ENCODE results near the gene YWHAE. TPM values are rescaled to one million over a fixed set of nuclear protein-coding genes. Genes with fewer than 3 reads are reported as not detected.
"Not testable (repeated sequence)": the region's sequence is repeated elsewhere in the genome, so short reads cannot be mapped to it uniquely, and the experiment has no call there.

Gene YWHAE
- polyA plus RNA-seq, 5 donors = 780 to 913 (median 839) TPM

GRCh38 chr17:1416414-1416813 lies 16.4 kb upstream of the YWHAE start:
- DNase-seq = no peak

DNA sequence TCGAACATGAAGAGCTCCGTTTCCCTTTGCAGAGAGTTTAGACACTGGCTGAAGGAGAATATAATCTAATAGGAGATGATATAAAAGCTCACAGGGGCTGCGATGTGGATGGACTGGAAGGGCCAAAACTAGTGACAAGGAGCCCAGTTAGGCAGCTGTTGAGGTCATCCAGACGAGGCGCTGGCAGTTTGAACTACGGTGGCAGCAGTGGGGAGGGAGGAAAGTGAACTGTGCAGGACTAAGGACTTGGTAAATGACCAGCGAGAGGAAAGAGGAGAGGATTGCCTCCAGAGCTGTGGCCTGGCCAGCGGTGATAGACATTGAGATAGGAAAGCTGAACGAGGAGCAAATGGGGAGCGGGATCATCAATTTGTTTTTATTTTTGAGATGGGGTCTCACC lies 14.6 kb upstream of the YWHAE start:
- DNase-seq = no peak

GRCh38 chr17:1414001-1414574 lies 14.1 kb upstream of the YWHAE start:
- no peak for DNase-seq

DNA sequence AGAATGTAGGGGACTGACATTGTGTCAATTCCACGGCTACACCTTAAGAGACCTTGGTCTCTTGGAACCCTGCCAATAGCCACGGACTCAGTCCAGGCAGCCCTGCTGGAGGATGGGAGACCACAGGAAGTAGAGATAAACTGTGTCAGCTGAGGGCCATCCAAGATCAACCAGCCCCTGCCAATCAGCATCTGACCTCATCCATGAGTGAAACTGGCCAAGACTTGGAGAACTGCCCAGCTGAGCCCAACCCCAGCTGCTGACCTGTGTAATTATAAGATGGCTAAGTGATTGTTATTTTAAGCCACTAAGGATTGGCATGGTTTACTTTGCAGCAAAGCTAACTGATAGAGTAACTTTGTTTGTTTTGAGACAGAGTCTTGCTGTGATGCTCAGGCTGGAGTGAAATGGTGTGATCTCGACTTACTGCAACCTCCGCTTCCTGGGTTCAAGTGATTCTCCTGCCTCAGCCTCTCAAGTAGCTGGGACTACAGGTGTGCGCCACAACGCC lies 13.3 kb upstream of the YWHAE start:
- peak in 1 of 2 donors; percentile 16 for DNase-seq

DNA sequence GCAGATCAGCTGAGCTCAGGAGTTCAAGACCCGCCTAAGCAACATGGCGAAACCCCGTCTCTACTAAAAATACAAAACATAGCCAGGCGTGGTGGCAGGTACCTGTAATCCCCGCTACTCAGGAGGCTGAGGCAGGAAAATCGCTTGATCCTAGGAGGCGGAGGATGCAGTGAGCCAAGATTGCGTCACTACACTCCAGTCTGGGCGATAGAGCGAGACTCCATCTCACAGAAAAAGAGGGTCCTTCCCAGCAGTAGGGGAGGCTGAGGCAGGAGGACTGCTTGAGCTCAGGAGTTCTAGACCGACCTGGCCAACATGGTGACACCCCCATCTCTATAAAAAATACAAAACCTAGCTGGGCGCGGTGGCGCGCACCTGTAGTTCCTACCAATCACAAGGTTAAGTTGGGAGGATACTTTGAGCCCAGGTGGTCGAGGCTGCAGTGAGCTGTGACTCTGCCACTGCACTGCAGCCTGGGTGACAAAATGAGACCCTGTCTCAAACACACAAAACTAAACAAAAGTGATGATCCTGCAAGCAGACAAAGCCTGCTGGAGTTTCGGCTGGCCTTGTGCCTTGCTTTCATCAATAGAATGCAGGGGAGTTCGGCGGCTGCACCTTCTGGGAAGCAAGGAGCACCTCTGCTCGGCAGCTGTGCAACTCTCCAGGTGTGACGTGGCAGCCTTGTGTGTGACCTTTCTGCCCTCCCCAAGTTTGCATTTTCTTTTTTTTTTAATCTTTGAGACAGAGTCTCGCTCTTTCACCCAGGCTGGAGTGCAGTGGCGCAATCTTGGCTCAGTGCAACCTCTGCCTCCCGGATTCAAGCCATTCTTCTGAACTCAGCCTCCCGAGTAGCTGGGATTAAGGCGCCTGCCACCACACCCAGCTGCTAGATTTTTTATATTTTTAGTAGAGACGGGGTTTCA lies 12.4 kb upstream of the YWHAE start:
- no peak for DNase-seq

GRCh38 chr17:1402262-1402586 lies 2.2 kb upstream of the YWHAE start:
- no peak for DNase-seq

DNA sequence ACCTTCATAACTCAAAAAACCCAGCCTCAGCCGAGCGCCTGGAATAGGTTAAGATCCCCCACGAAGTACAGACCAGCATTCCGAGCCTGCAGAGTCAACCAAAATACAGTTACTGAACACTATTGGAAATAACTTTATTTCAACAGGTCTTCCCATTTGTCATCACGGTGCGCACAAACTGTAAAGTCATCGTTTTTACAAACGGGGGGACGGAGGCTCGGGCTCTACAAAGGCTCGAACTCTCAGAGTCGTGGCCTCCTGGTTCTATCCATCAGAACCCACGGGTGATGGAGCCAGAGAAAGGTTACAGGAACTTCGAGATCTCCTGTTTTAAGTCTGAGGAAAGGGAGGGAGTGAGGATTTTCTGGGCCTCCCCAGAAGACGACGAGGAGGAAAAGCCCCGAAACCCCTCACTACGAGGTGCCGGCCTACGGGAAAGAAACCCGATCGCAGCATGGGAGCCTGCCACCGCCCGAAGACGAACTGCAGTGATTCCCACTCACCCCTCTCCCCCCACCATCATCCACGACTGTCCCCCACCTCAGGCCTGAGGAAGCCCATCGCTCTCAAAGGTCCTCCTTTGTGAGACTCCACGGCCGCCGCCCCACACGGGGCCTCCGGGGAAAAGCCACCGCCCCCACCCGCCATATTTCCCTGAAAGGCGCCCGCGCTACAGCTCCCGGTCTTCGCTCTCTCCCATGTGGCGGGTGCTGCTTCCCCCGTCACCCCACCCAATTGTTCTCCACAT lies 917 bp downstream of the YWHAE start:
- DNase-seq = peak; percentile 20 to 38

DNA sequence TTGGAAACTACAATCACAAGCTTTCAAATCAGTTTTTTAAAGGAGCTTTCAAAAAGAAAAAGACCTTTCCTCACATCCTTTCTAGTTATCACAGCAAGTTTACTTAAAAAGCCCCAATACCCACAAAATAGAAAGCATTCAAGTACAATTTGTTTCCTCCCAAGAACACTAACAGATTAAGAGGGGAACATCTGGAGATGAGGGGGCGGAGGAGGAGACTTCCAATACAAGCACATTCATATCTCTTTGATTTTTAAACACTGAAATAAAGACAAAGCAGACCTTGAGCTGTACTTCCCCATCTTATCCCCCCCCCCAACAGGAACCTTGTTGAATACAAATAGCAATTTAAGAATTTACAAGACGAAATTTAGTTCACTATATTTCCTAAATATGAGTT lies 2.0 kb downstream of the YWHAE start:
- no peak for DNase-seq

DNA sequence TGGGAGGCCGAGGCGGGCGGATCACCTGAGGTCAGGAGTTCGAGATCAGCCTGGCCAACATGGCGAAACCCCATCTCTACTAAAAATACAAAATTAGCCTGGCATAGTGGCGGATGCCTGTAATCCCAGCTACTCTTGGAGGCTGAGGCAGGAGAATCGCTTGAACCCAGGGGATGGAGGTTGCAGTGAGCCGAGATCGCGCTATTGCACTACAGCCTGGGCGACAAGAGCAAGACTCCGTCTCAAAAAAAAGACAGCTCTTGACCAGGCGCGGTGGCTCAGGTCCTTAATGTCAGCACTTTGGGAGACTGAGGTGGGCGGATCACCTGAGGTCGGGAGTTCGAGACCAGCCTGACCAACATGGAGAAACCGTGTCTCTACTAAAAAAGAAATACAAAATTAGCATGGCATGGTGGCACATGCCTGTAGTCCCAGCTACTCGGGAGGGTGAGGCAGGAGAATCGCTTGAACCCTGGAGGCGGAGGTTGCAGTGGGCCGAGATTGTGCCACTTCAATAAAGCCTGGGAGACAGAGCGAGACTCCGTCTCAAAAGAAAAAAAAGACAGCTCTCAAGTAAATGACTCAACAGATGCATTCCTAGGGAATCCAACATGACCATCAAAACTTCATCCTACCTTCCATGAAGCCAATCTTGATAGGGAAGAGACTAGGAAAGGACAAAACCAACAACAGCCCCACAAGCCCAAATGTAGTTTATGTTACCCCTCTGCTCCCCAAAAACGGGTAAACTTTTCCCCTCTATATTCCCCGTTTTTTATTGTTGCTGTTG lies 4.0 kb downstream of the YWHAE start:
- not testable (repeated sequence) for DNase-seq

DNA sequence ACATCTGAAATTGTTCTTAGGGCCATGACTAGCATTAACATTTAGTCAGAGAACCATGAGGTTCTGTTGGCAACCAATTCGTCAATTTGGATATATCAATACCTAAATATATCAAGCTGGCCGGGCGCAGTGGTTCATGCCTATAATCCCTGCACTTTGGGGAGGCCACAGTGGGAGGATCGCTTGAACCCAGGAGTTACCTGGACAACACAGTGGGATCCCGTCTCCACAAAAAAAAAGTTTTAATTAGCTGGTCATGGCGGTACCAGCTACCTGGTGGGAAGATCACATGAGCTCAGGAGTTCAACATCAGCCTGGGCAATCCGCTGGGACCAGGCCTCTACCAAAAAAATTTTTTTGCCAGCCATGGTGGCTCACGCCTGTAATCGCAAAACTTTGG lies 8.4 kb downstream of the YWHAE start:
- DNase-seq = no peak

GRCh38 chr17:1390432-1391367 lies 9.3 kb downstream of the YWHAE start:
- no peak for DNase-seq

DNA sequence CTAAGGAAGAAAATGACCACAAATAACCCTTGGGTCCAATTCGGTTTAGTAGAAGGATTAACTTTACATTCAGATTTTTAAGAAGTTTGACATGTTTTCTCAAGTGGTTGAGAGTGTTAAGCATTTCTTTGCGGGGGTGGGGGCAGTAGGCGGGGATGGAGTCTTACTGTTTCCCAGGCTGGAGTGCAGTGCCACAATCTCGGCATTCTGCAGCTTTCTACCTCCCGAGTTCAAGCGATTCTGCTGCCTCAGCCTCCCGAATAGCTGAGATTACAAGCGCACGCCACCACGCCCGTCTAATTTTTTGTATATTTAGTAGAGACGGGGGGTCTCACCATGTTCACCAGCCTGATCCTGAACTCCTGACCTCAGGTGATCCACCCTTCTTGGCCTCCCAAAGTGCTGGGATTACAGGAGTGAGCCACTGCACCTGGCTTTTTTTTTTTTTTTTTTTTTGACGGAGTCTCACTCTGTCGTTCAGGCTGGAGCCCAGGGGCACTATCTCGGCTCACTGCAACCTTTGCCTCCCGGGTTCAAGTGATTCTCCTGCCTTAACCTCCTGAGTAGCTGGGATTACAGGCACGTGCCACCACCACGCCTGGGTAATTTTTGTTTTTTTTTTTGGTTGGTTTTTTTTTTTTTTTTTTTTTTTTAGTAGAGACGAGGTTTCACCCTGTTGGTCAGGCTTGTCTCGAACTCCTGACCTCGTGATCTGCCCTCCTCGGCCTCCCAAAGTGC lies 12.4 kb downstream of the YWHAE start:
- not testable (repeated sequence) for DNase-seq

DNA sequence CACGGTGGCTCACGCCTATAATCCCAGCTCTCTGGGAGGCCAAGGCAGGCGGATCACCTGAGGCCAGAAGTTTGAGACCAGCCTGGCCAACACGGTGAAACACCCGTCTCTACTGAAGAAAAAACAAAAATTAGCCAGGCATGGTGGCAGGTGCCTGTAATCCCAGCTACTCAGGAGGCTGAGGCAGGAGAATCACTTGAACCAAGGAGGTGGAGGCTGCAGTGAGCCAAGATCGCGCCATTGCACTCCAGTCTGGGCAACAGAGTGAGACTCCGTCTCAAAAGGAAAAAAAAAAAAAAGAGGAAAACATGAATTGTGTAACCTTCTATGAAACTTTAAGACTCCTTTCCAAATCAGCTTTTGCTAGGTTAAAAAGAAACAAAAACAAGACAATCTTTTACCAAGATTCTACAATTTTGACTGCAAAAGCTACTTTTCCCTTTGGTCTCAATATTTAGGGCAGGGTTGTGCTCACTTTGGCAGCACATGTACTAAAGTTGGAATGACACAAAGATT lies 13.3 kb downstream of the YWHAE start:
- not testable (repeated sequence) for DNase-seq

GRCh38 chr17:1386265-1386664 lies 13.8 kb downstream of the YWHAE start:
- no peak for DNase-seq

DNA sequence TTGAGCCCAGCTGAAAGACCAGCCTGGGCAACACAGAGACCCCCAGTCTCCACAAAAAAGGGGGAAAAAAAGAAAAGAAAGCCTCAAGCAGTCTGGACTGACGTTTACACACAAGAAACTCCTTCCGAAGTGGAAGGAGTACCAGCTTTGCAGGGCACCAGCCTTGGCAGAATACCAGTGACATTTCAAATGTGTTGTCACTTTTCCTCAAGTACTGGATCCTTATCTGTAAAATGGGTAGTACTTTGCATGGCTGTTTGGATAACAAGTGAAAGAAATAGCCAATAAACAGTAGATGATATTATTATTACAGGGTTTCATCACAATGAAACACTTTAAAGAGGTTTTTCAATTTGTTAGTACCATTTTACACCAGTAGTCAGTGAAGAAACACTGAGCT lies 14.2 kb downstream of the YWHAE start:
- no peak for DNase-seq

- DNase-seq = no peak
Observed at GRCh38 chr17:1384905-1385435, 15.1 kb downstream of the YWHAE start.

DNA sequence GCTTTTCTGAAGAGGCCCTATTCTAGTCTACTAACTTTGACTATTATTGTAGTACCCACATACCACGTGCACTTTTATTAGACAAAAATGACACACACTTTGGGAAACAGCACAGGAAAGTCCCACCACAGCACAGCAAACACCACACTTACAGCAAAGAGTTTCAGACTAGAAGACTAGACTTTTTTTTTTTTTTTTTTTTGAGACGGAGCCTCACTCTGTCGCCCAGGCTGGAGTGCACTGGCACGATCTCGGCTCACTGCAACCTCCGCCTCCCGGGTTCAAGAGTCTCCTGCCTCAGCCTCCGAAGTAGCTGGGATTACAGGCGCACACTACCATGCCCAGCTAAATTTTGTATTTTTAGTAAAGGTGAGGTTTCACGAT lies 20.1 kb downstream of the YWHAE start:
- DNase-seq = no peak

DNA sequence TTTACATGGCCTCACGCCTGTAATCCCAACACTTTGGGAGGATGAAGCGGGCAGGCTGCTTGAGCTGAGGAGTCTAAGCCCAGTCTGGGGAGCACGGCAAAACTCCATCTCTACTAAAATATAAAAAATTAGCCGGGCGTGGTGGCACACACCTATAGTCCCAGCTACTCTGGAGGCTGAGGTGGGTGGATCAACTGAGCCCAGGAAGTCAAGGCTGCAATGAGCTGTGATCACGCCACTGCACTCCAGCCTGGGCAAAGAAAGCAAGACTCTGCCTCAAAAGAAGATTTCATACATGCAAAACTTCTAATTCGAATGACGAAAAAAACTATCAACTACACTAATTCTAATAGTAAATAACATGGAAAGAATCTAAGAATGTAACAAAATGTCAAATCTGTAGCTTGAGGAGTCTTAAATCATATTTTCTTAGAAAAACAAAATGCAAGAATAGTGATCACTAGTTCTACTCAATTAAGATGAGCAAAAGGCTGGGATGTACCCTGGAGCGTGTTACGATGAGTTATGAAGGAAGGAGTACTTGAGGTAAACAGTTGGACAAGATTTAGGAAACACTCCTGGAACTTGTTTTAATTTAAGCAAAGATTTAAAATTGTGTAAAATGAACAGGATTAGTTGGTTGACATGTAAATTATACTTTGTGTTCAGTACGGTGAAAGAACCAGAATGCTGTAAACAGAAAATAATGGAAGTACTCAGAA lies 20.7 kb downstream of the YWHAE start:
- DNase-seq = no peak

GRCh38 chr17:1378476-1378860 lies 21.6 kb downstream of the YWHAE start:
- not testable (repeated sequence) for DNase-seq
